CD8-positive, alpha-beta memory T cell (primary cell): Measurements from ENCODE around the gene RANBP10. TPM values are rescaled to one million over a fixed set of nuclear protein-coding genes. Genes with fewer than 3 reads are reported as not detected.
A peak's percentile ranks its signal among the peaks of the same experiment; 100 is the strongest.
"Not testable (repeated sequence)": the region's sequence is repeated elsewhere in the genome, so short reads cannot be mapped to it uniquely, and the experiment has no call there.

Experiments used
- CTCF ChIA-PET: fragments of 350-600 bp; sonication (Branson Sonifier 250); formaldehyde crosslinking; loops from one replicate; lab custom pipeline; 2021; ENCODE audit warnings: antibody characterized with exemption; lab: Charles Lee
- POLR2A ChIA-PET: fragments of 350-600 bp; sonication (Branson Sonifier 250); formaldehyde crosslinking; loops from one replicate; lab custom pipeline; 2021; ENCODE audit warnings: antibody characterized with exemption; lab: Charles Lee
- DNase-seq, 5 donors: peaks; one replicate each; pipeline versions ENCODE4 v3.0.0 to v3.0.0-alpha.2; 2020 to 2022; ENCODE audit warnings: mixed read lengths in 1 of 5
- H3K27ac ChIP-seq: one replicate; pipeline ENCODE4 v1.7.0; 2013; ENCODE audit warnings: low read depth, mild to moderate bottlenecking, low read length, moderate library complexity
- H3K27me3 ChIP-seq: 2 replicates; pipeline ENCODE4 v1.7.0; 2013; ENCODE audit warnings: low read length, mild to moderate bottlenecking; ENCODE audit not compliant: insufficient read depth, poor library complexity, severe bottlenecking
- H3K36me3 ChIP-seq: 2 replicates; pipeline ENCODE4 v1.7.0; 2013; ENCODE audit warnings: mild to moderate bottlenecking, low read length, moderate library complexity; ENCODE audit not compliant: insufficient read depth
- H3K4me1 ChIP-seq: 2 replicates; pipeline ENCODE4 v1.7.0; 2013; ENCODE audit warnings: mild to moderate bottlenecking, low read length, moderate library complexity; ENCODE audit not compliant: insufficient read depth
- H3K4me3 ChIP-seq: 2 replicates; pipeline ENCODE4 v1.7.0; 2013; ENCODE audit warnings: mild to moderate bottlenecking, low read length
- H3K9me3 ChIP-seq: 2 replicates; pipeline ENCODE4 v1.7.0; 2013; ENCODE audit warnings: mild to moderate bottlenecking, low read length
- H3K27ac Mint-ChIP-seq, 8 donors: one replicate each; pipeline ENCODE4 v1.8.0; 2020 to 2021; ENCODE audit warnings: mixed read lengths in 8 of 8, mild to moderate bottlenecking in 6 of 8, inconsistent platforms in 3 of 8, moderate library complexity in 3 of 8
- H3K27me3 Mint-ChIP-seq, 2 donors: one replicate each; pipeline ENCODE4 v1.8.0; 2020 to 2021; ENCODE audit warnings: mixed read lengths in 2 of 2, mild to moderate bottlenecking in 1 of 2, moderate library complexity in 1 of 2
- H3K36me3 Mint-ChIP-seq, 3 donors: one replicate each; pipeline ENCODE4 v1.8.0; 2020 to 2021; ENCODE audit warnings: mixed read lengths in 3 of 3, inconsistent platforms in 1 of 3, mild to moderate bottlenecking in 1 of 3
- H3K4me1 Mint-ChIP-seq, 3 donors: one replicate each; pipeline ENCODE4 v1.8.0; 2020 to 2021; ENCODE audit warnings: mixed read lengths in 3 of 3, inconsistent platforms in 1 of 3, mild to moderate bottlenecking in 1 of 3
- H3K4me3 Mint-ChIP-seq, 7 donors: one replicate each; pipeline ENCODE4 v1.8.0; 2020 to 2021; ENCODE audit warnings: mixed read lengths in 7 of 7, mild to moderate bottlenecking in 6 of 7, moderate library complexity in 4 of 7, inconsistent platforms in 2 of 7
- H3K9me3 Mint-ChIP-seq, 5 donors: one replicate each; pipeline ENCODE4 v1.8.0; 2020 to 2022; ENCODE audit warnings: mixed read lengths in 5 of 5, mild to moderate bottlenecking in 3 of 5, moderate library complexity in 2 of 5, inconsistent platforms in 1 of 5
- polyA plus RNA-seq: library from polyadenylated mRNA; unstranded; fragments of 300-500 nt; fragmentation: Illumina TruSeq; gene quantifications from one replicate; pipeline ENCODE4 v1.2.3, GENCODE V29; 2021
- total RNA-seq, 2 experiments: library from RNA; stranded (reverse); gene quantifications; one replicate each; pipeline ENCODE4 v1.2.3, GENCODE V29; 2021

The RANBP10 gene
- total and polyA plus RNA-seq, 3 experiments from 2014 or later = 11.1 to 20.0 (median 18.9) TPM

- H3K27ac ChIP-seq = peak overlapping the region; percentile 90
These were observed 34.9 kb upstream of the RANBP10 start for GRCh38 chr16:67841198-67841815.

GRCh38 chr16:67837811-67838210 is 31.5 kb upstream of the RANBP10 start:
- DNase-seq = no peak
- POLR2A ChIA-PET = interaction anchor here (0.6 kb wide), 1 partner anchor 34 kb away, joined by 4 read pairs; no protein-coding TSS in a partner anchor
- CTCF ChIA-PET = interaction anchor here (1.7 kb wide), 1 partner anchor 21 kb away, joined by 7 read pairs; no protein-coding TSS in a partner anchor

More at GRCh38 chr16:67841198-67841815, 34.9 kb upstream of the RANBP10 start:
- DNase-seq = no peak
- peak overlapping the region; percentile 75 to 99 (median 98) for H3K27ac Mint-ChIP-seq
- Histone ChIP-seq H3K9me3 (no peaks in the 10 kb centered on the region), H3K4me1 (peaks cover 41% of the 10 kb centered on the region), H3K27me3 (no peaks in the 10 kb centered on the region), H3K4me3 (peak overlapping the region; percentile 99), H3K36me3 (no peaks in the 10 kb centered on the region)
- ChIA-PET CTCF (interaction anchor here (1.0 to 3.2 kb wide), 5 partner anchors 24 to 42 kb away, joined by 3 to 20 read pairs (median 4); no protein-coding TSS in a partner anchor), POLR2A (no interaction called here)
- H3K9me3 Mint-ChIP-seq = no peaks in the 10 kb centered on the region
- peak overlapping the region; percentile 26 to 99 (median 96) for H3K4me3 Mint-ChIP-seq
- H3K27me3 Mint-ChIP-seq = no peaks in the 10 kb centered on the region
- peaks cover 0 to 23% (median 0%) of the 10 kb centered on the region in 3 donors for H3K36me3 Mint-ChIP-seq
- H3K4me1 Mint-ChIP-seq = peaks cover 33 to 43% (median 39%) of the 10 kb centered on the region in 3 donors

GRCh38 chr16:67837190-67837589 is 30.8 kb upstream of the RANBP10 start:
- H3K27ac ChIP-seq, H3K9me3 ChIP-seq, H3K9me3 Mint-ChIP-seq, H3K4me3 ChIP-seq, H3K4me3 Mint-ChIP-seq, H3K27me3 ChIP-seq, H3K36me3 Mint-ChIP-seq, POLR2A ChIA-PET, H3K27me3 Mint-ChIP-seq, H3K27ac Mint-ChIP-seq, DNase-seq, H3K36me3 ChIP-seq: not testable (repeated sequence)
- peaks cover 19 to 25% (median 25%) of the 10 kb centered on the region in 3 donors for H3K4me1 Mint-ChIP-seq
- CTCF ChIA-PET = interaction anchor here (1.7 kb wide), 1 partner anchor 21 kb away, joined by 7 read pairs; no protein-coding TSS in a partner anchor
- H3K4me1 ChIP-seq = peaks cover 22% of the 10 kb centered on the region

More at GRCh38 chr16:67837811-67838210, 31.5 kb upstream of the RANBP10 start:
- Mint-ChIP-seq H3K4me3 (peak overlapping the region in 1 of 7 donors; percentile 40), H3K4me1 (peaks cover 14 to 22% (median 18%) of the 10 kb centered on the region in 3 donors), H3K27ac (peak overlapping the region in 1 of 8 donors; percentile 14), H3K27me3 (peaks cover 0 to 1% of the 10 kb centered on the region in 2 donors), H3K36me3 (peaks cover 0 to 11% (median 0%) of the 10 kb centered on the region in 3 donors), H3K9me3 (no peaks in the 10 kb centered on the region)
- no peak overlapping the region for H3K4me3 ChIP-seq
- H3K27me3 ChIP-seq = no peaks in the 10 kb centered on the region
- peaks cover 17% of the 10 kb centered on the region for H3K4me1 ChIP-seq
- no peak overlapping the region for H3K27ac ChIP-seq
- H3K9me3 ChIP-seq = no peaks in the 10 kb centered on the region
- no peaks in the 10 kb centered on the region for H3K36me3 ChIP-seq

GRCh38 chr16:67834242-67834614 is 27.9 kb upstream of the RANBP10 start:
- POLR2A ChIA-PET = interaction anchor here (0.6 to 1.9 kb wide), 5 partner anchors 11 to 101 kb away, joined by 3 to 12 read pairs (median 3); partner anchors contain the start of genes NUTF2, RANBP10 and TSNAXIP1
- peaks cover 16% of the 10 kb centered on the region for H3K4me1 ChIP-seq

GRCh38 chr16:67833415-67834241 is 27.3 kb upstream of the RANBP10 start:
- Histone ChIP-seq H3K27me3 (no peaks in the 10 kb centered on the region), H3K27ac (peak overlapping the region; percentile 79), H3K9me3 (no peaks in the 10 kb centered on the region), H3K4me1 (peaks cover 16% of the 10 kb centered on the region), H3K4me3 (peak overlapping the region; percentile 90), H3K36me3 (peaks cover 8% of the 10 kb centered on the region)
- CTCF ChIA-PET = interaction anchor here (0.9 to 5.2 kb wide), 12 partner anchors 9 to 312 kb away, joined by 3 to 35 read pairs (median 6); partner anchors contain the start of genes RANBP10 and TSNAXIP1
- Mint-ChIP-seq H3K27me3 (peaks cover 0 to 1% of the 10 kb centered on the region in 2 donors), H3K4me1 (peaks cover 13 to 21% (median 19%) of the 10 kb centered on the region in 3 donors), H3K36me3 (peaks cover 0 to 38% (median 2%) of the 10 kb centered on the region in 3 donors), H3K4me3 (peak overlapping the region; percentile 88 to 95 (median 92)), H3K27ac (peak overlapping the region; percentile 37 to 92 (median 86)), H3K9me3 (no peaks in the 10 kb centered on the region)
- POLR2A ChIA-PET = interaction anchor here (0.6 to 1.9 kb wide), 6 partner anchors 12 to 102 kb away, joined by 3 to 12 read pairs (median 5); partner anchors contain the start of genes NUTF2, RANBP10 and TSNAXIP1
- peak; percentile 87 to 95 (median 88) for DNase-seq

More at GRCh38 chr16:67834242-67834614, 27.9 kb upstream of the RANBP10 start:
- Mint-ChIP-seq H3K4me3 (peak overlapping the region; percentile 88 to 95 (median 92)), H3K4me1 (peaks cover 13 to 21% (median 19%) of the 10 kb centered on the region in 3 donors), H3K27ac (peak overlapping the region in 6 of 8 donors; percentile 37 to 88 (median 79)), H3K9me3 (no peaks in the 10 kb centered on the region), H3K36me3 (peaks cover 0 to 32% (median 2%) of the 10 kb centered on the region in 3 donors), H3K27me3 (peaks cover 0 to 1% of the 10 kb centered on the region in 2 donors)
- Histone ChIP-seq H3K27ac (peak overlapping the region; percentile 79), H3K9me3 (no peaks in the 10 kb centered on the region), H3K27me3 (no peaks in the 10 kb centered on the region), H3K36me3 (peaks cover 8% of the 10 kb centered on the region), H3K4me3 (peak overlapping the region; percentile 90)
- DNase-seq = no peak
- CTCF ChIA-PET = interaction anchor here (0.9 to 5.2 kb wide), 11 partner anchors 9 to 313 kb away, joined by 3 to 35 read pairs (median 6); partner anchors contain the start of genes RANBP10 and TSNAXIP1

GRCh38 chr16:67833030-67833414 is 26.7 kb upstream of the RANBP10 start:
- Histone ChIP-seq H3K4me3 (peak overlapping the region; percentile 90), H3K9me3 (no peaks in the 10 kb centered on the region), H3K27ac (peak overlapping the region; percentile 79), H3K4me1 (peaks cover 16% of the 10 kb centered on the region), H3K27me3 (no peaks in the 10 kb centered on the region), H3K36me3 (peaks cover 8% of the 10 kb centered on the region)
- POLR2A ChIA-PET = interaction anchor here (1.1 to 1.9 kb wide), 3 partner anchors 12 to 27 kb away, joined by 7 to 12 read pairs (median 8); partner anchors contain the start of genes NUTF2, RANBP10 and TSNAXIP1
- peak overlapping the region in 7 of 8 donors; percentile 57 to 92 (median 63) for H3K27ac Mint-ChIP-seq
- H3K4me3 Mint-ChIP-seq = peak overlapping the region; percentile 88 to 95 (median 92)
- no peak for DNase-seq
- H3K27me3 Mint-ChIP-seq = peaks cover 0 to 1% of the 10 kb centered on the region in 2 donors
- H3K4me1 Mint-ChIP-seq = peaks cover 13 to 21% (median 19%) of the 10 kb centered on the region in 3 donors
- CTCF ChIA-PET = interaction anchor here (0.9 to 5.2 kb wide), 9 partner anchors 9 to 312 kb away, joined by 3 to 35 read pairs (median 6); partner anchors contain the start of genes RANBP10 and TSNAXIP1
- peaks cover 0 to 44% (median 2%) of the 10 kb centered on the region in 3 donors for H3K36me3 Mint-ChIP-seq
- H3K9me3 Mint-ChIP-seq = no peaks in the 10 kb centered on the region

- no peaks in the 10 kb centered on the region for H3K9me3 ChIP-seq
- H3K9me3 Mint-ChIP-seq = no peaks in the 10 kb centered on the region
- no peak overlapping the region for H3K27ac Mint-ChIP-seq
- peaks cover 8 to 15% (median 14%) of the 10 kb centered on the region in 3 donors for H3K4me1 Mint-ChIP-seq
- H3K4me3 Mint-ChIP-seq = no peak overlapping the region
- H3K36me3 Mint-ChIP-seq = peaks cover 0 to 60% (median 2%) of the 10 kb centered on the region in 3 donors
- H3K27ac ChIP-seq = no peak overlapping the region
- no peak for DNase-seq
- H3K36me3 ChIP-seq = peaks cover 8% of the 10 kb centered on the region
- CTCF ChIA-PET = interaction anchor here (3.9 kb wide), 1 partner anchor 12 kb away, joined by 18 read pairs; no protein-coding TSS in a partner anchor
- no peaks in the 10 kb centered on the region for H3K27me3 Mint-ChIP-seq
- H3K4me1 ChIP-seq = peaks cover 10% of the 10 kb centered on the region
- no peaks in the 10 kb centered on the region for H3K27me3 ChIP-seq
- H3K4me3 ChIP-seq = no peak overlapping the region
- POLR2A ChIA-PET = no interaction called here
These were observed 22.3 kb upstream of the RANBP10 start for GRCh38 chr16:67828651-67829050.
